GM18519 (cell line): ENCODE data around the gene FAM90A1.
"Not testable (repeated sequence)": the region's sequence is repeated elsewhere in the genome, so short reads cannot be mapped to it uniquely, and the experiment has no call there.

Source experiments
- ATAC-seq: cut with Tn5 transposase; IDR thresholded peaks from one replicate; pipeline ENCODE4 v1.9.1; 2021; ENCODE audit warnings: mild to moderate bottlenecking, moderate library complexity; ENCODE audit not compliant: unreplicated experiment, low FRiP score

FAM90A1 gene

GRCh38 chr12:8233935-8234495, 6.6 kb upstream of the FAM90A1 start:
- not testable (repeated sequence) for ATAC-seq

GRCh38 chr12:8233300-8233855, 6.0 kb upstream of the FAM90A1 start:
- not testable (repeated sequence) for ATAC-seq

- ATAC-seq: not testable (repeated sequence)
Measured at GRCh38 chr12:8231666-8232608, 4.5 kb upstream of the FAM90A1 start.

- ATAC-seq: not testable (repeated sequence)
Measured at GRCh38 chr12:8231049-8231448, 3.6 kb upstream of the FAM90A1 start.

- ATAC-seq: not testable (repeated sequence)
Measured at GRCh38 chr12:8229486-8229885, 2.1 kb upstream of the FAM90A1 start.

- ATAC-seq: not testable (repeated sequence)
Measured at GRCh38 chr12:8228607-8229006, 1.2 kb upstream of the FAM90A1 start.

GRCh38 chr12:8227732-8228077, 287 bp upstream of the FAM90A1 start:
- ATAC-seq: not testable (repeated sequence)

GRCh38 chr12:8226355-8226754, 1.1 kb downstream of the FAM90A1 start:
- ATAC-seq: no peak

GRCh38 chr12:8224782-8225181, 2.6 kb downstream of the FAM90A1 start:
- ATAC-seq: not testable (repeated sequence)

GRCh38 chr12:8223646-8224045, 3.8 kb downstream of the FAM90A1 start:
- not testable (repeated sequence) for ATAC-seq

GRCh38 chr12:8222303-8222702, 5.1 kb downstream of the FAM90A1 start:
- not testable (repeated sequence) for ATAC-seq

- not testable (repeated sequence) for ATAC-seq
Measured at GRCh38 chr12:8221844-8222243, 5.6 kb downstream of the FAM90A1 start.

GRCh38 chr12:8221375-8221774, 6.0 kb downstream of the FAM90A1 start:
- ATAC-seq: not testable (repeated sequence)

GRCh38 chr12:8218711-8219382, 8.6 kb downstream of the FAM90A1 start:
- ATAC-seq: not testable (repeated sequence)

- ATAC-seq: not testable (repeated sequence)
Measured at GRCh38 chr12:8197685-8198308, 29.6 kb downstream of the FAM90A1 start.

GRCh38 chr12:8188088-8188487, 39.3 kb downstream of the FAM90A1 start:
- ATAC-seq: not testable (repeated sequence)

- ATAC-seq: not testable (repeated sequence)
Measured at GRCh38 chr12:8184206-8184605, 43.2 kb downstream of the FAM90A1 start.

- ATAC-seq: not testable (repeated sequence)
Measured at GRCh38 chr12:8183346-8183745, 44.1 kb downstream of the FAM90A1 start.

GRCh38 chr12:8182923-8183322, 44.5 kb downstream of the FAM90A1 start:
- ATAC-seq: not testable (repeated sequence)

- not testable (repeated sequence) for ATAC-seq
Measured at GRCh38 chr12:8181271-8181670, 46.1 kb downstream of the FAM90A1 start.
